NCI-H146 treated with DMSO at 0.1 percent for 48 hours (cell line): ENCODE measurements around the gene CD34.
A peak's percentile ranks its signal among the peaks of the same experiment; 100 is the strongest.

Experiments used
- DNase-seq: peaks from one replicate; lab custom pipeline; 2025; ENCODE audit not compliant: unreplicated experiment; lab: John Stamatoyannopoulos, UW

The CD34 gene

GRCh38 chr1:207901041-207901653 lies 9.8 kb downstream of the CD34 start:
- no peak for DNase-seq

- no peak for DNase-seq
Measured at GRCh38 chr1:207898836-207899235, 12.1 kb downstream of the CD34 start.

GRCh38 chr1:207898260-207898659 lies 12.7 kb downstream of the CD34 start:
- DNase-seq: no peak

- DNase-seq: no peak
Measured at GRCh38 chr1:207897188-207897587, 13.7 kb downstream of the CD34 start.

- DNase-seq: no peak
Measured at GRCh38 chr1:207896547-207896946, 14.4 kb downstream of the CD34 start.

- DNase-seq: no peak
Measured at GRCh38 chr1:207894704-207895103, 16.2 kb downstream of the CD34 start.

GRCh38 chr1:207893737-207894582 lies 17.0 kb downstream of the CD34 start:
- DNase-seq: no peak

- DNase-seq: no peak
Measured at GRCh38 chr1:207892764-207893163, 18.2 kb downstream of the CD34 start.

GRCh38 chr1:207891148-207891547 lies 19.8 kb downstream of the CD34 start:
- no peak for DNase-seq

- no peak for DNase-seq
Measured at GRCh38 chr1:207890136-207890738, 20.7 kb downstream of the CD34 start.

- no peak for DNase-seq
Measured at GRCh38 chr1:207888652-207889051, 22.3 kb downstream of the CD34 start.

- DNase-seq: no peak
Measured at GRCh38 chr1:207887542-207888201, 23.3 kb downstream of the CD34 start.

- no peak for DNase-seq
Measured at GRCh38 chr1:207886227-207886626, 24.7 kb downstream of the CD34 start.

GRCh38 chr1:207885129-207886032 lies 25.5 kb downstream of the CD34 start:
- DNase-seq: peak; percentile 65

- no peak for DNase-seq
Measured at GRCh38 chr1:207884266-207885029, 26.5 kb downstream of the CD34 start.

- no peak for DNase-seq
Measured at GRCh38 chr1:207883660-207884250, 27.2 kb downstream of the CD34 start.

GRCh38 chr1:207883104-207883651 lies 27.7 kb downstream of the CD34 start:
- no peak for DNase-seq

GRCh38 chr1:207882692-207883091 lies 28.2 kb downstream of the CD34 start:
- no peak for DNase-seq

- no peak for DNase-seq
Measured at GRCh38 chr1:207878939-207879338, 32.0 kb downstream of the CD34 start.
